Measurements from ENCODE around the gene SLC46A1. TPM values are rescaled to one million over a fixed set of nuclear protein-coding genes. Genes with fewer than 3 reads are reported as not detected.

SLC46A1 gene
- total and polyA plus RNA-seq, 2 donors (not counting 1 experiment from before 2014, with no cell fraction given): 2.5 to 4.3 TPM

DNA sequence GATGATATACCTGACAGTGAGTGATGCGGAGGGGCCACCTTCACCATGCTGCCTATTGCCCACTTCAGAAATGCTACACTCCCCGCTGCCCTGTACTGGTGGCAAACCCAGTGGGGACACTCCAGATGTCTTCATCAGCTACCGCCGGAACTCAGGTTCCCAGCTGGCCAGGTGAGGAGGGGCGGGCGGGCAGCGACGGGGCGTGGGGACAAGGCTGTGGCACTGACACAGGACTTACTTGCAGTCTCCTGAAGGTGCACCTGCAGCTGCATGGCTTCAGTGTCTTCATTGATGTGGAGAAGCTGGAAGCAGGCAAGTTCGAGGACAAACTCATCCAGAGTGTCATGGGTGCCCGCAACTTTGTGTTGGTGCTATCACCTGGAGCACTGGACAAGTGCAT, 17.9 kb downstream of the SLC46A1 start:
- ChIA-PET POLR2A (no interaction called here), CTCF (interaction anchor here (1.0 kb wide), 1 partner anchor 154 kb away, joined by 3 read pairs; no protein-coding TSS in a partner anchor)
- no peak overlapping the region for H3K27ac ChIP-seq (ENCODE audit: low read length in 2 of 2)
- Mint-ChIP-seq H3K9me3 (ENCODE audit: insufficient read depth) (no peaks in the 10 kb centered on the region), H3K27ac (no peak overlapping the region), H3K27me3 (peaks cover 14% of the 10 kb centered on the region), H3K4me1 (peaks cover 19% of the 10 kb centered on the region), H3K4me3 (no peak overlapping the region)
- H3K4me2 ChIP-seq (replicated peaks; ENCODE audit: low read depth, low read length, poor library complexity, severe bottlenecking): no peak overlapping the region
- H4K20me1 ChIP-seq (ENCODE audit: control insufficient read depth, insufficient read depth, low read length, poor library complexity, severe bottlenecking): peaks cover 4% of the 10 kb centered on the region
- H3K4me1 ChIP-seq (ENCODE audit: control insufficient read depth in 2 of 2, insufficient read depth in 2 of 2, low read length in 2 of 2): peaks cover 9 to 16% of the 10 kb centered on the region in 2 donors
- H3K27me3 ChIP-seq (replicated peaks in 1 of 4; ENCODE audit: control extremely low read depth in 1 of 4, control insufficient read depth in 3 of 4, insufficient read depth in 4 of 4, low read length in 3 of 4): peaks cover 0 to 28% (median 0%) of the 10 kb centered on the region in 4 experiments
- DNase-seq (no peak), ATAC-seq (ENCODE audit: low read depth) (no peak)
- H2AFZ ChIP-seq (ENCODE audit: insufficient read depth, low read depth, low read length, poor library complexity, severe bottlenecking): no peak overlapping the region
- no peak overlapping the region for H3K4me3 ChIP-seq (ENCODE audit: control extremely low read depth in 1 of 5, extremely low read depth in 1 of 5, insufficient read depth in 1 of 5, low read depth in 2 of 5, low read length in 4 of 5)
- peaks cover 0 to 4% (median 0%) of the 10 kb centered on the region in 3 donors for H3K9me3 ChIP-seq (ENCODE audit: control extremely low read depth in 1 of 3, control insufficient read depth in 2 of 3, insufficient read depth in 1 of 3, low read length in 2 of 3)
- H3K36me3 ChIP-seq (replicated peaks in 1 of 2; ENCODE audit: control extremely low read depth in 1 of 2, control insufficient read depth in 1 of 2, extremely low read depth in 1 of 2, insufficient read depth in 2 of 2, low read length in 1 of 2): peaks cover 3 to 37% of the 10 kb centered on the region in 2 experiments
- no peak overlapping the region for H3K9ac ChIP-seq (ENCODE audit: low read length)
- peaks cover 3% of the 10 kb centered on the region for H3K79me2 ChIP-seq (ENCODE audit: control insufficient read depth, insufficient read depth, low read length)
- TF ChIP-seq EZH2 (IDR thresholded peaks at IDR 0.05; ENCODE audit: borderline replicate concordance, insufficient read depth, low read depth, low read length, poor library complexity, severe bottlenecking): no peak
- TF ChIP-seq, protein P1, sequence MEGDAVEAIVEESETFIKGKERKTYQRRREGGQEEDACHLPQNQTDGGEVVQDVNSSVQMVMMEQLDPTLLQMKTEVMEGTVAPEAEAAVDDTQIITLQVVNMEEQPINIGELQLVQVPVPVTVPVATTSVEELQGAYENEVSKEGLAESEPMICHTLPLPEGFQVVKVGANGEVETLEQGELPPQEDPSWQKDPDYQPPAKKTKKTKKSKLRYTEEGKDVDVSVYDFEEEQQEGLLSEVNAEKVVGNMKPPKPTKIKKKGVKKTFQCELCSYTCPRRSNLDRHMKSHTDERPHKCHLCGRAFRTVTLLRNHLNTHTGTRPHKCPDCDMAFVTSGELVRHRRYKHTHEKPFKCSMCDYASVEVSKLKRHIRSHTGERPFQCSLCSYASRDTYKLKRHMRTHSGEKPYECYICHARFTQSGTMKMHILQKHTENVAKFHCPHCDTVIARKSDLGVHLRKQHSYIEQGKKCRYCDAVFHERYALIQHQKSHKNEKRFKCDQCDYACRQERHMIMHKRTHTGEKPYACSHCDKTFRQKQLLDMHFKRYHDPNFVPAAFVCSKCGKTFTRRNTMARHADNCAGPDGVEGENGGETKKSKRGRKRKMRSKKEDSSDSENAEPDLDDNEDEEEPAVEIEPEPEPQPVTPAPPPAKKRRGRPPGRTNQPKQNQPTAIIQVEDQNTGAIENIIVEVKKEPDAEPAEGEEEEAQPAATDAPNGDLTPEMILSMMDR (IDR thresholded peaks at IDR 0.05): no peak
- 98% methylated on average over 11 of the region's 11 CpGs for WGBS (ENCODE audit: insufficient coverage)
- intact Hi-C loops (cut with micrococcal nuclease): no loop called here

DNA sequence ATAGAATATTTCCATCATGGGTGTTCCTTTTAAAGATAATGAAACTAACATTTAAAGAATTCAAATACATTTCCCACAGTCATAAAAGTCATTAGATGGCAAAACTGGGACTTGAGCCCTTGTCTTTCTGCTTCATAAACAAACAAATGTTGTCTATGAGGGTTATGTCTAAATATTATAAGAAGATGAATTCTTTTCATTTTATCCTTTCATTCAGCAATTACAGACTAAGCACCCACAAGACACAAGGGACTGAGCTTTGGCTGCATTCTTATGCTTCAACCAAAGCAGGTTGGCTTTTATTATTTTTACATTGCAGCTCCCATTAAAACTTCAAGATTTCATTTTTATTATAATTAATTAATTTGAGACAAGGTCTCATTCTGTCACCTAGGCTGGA, 19.6 kb downstream of the SLC46A1 start:
- ChIA-PET CTCF (interaction anchor here (1.6 kb wide), 1 partner anchor 30 kb away, joined by 5 read pairs; no protein-coding TSS in a partner anchor), POLR2A (no interaction called here)
- Mint-ChIP-seq H3K27ac (no peak overlapping the region), H3K4me3 (no peak overlapping the region), H3K27me3 (peaks cover 27% of the 10 kb centered on the region), H3K4me1 (peaks cover 23% of the 10 kb centered on the region), H3K9me3 (ENCODE audit: insufficient read depth) (no peaks in the 10 kb centered on the region)
- peaks cover 3 to 29% of the 10 kb centered on the region in 2 experiments for H3K36me3 ChIP-seq (replicated peaks in 1 of 2; ENCODE audit: control extremely low read depth in 1 of 2, control insufficient read depth in 1 of 2, extremely low read depth in 1 of 2, insufficient read depth in 2 of 2, low read length in 1 of 2)
- H3K79me2 ChIP-seq (ENCODE audit: control insufficient read depth, insufficient read depth, low read length): peaks cover 3% of the 10 kb centered on the region
- H3K9ac ChIP-seq (ENCODE audit: low read length): no peak overlapping the region
- peaks cover 13 to 20% of the 10 kb centered on the region in 2 donors for H3K4me1 ChIP-seq (ENCODE audit: control insufficient read depth in 2 of 2, insufficient read depth in 2 of 2, low read length in 2 of 2)
- DNase-seq (no peak), ATAC-seq (ENCODE audit: low read depth) (no peak)
- no peak overlapping the region for H2AFZ ChIP-seq (ENCODE audit: insufficient read depth, low read depth, low read length, poor library complexity, severe bottlenecking)
- TF ChIP-seq, protein P1 (IDR thresholded peaks at IDR 0.05): no peak
- TF ChIP-seq EZH2 (IDR thresholded peaks at IDR 0.05; ENCODE audit: borderline replicate concordance, insufficient read depth, low read depth, low read length, poor library complexity, severe bottlenecking): no peak
- intact Hi-C loops (cut with micrococcal nuclease): no loop called here
- H3K27me3 ChIP-seq (replicated peaks in 1 of 4; ENCODE audit: control extremely low read depth in 1 of 4, control insufficient read depth in 3 of 4, insufficient read depth in 4 of 4, low read length in 3 of 4): peaks cover 0 to 31% (median 2%) of the 10 kb centered on the region in 4 experiments
- H3K9me3 ChIP-seq (ENCODE audit: control extremely low read depth in 1 of 3, control insufficient read depth in 2 of 3, insufficient read depth in 1 of 3, low read length in 2 of 3): peaks cover 0 to 4% (median 0%) of the 10 kb centered on the region in 3 donors
- no peak overlapping the region for H3K27ac ChIP-seq (ENCODE audit: low read length in 2 of 2)
- H3K4me3 ChIP-seq (ENCODE audit: control extremely low read depth in 1 of 5, extremely low read depth in 1 of 5, insufficient read depth in 1 of 5, low read depth in 2 of 5, low read length in 4 of 5): no peak overlapping the region
- peaks cover 4% of the 10 kb centered on the region for H4K20me1 ChIP-seq (ENCODE audit: control insufficient read depth, insufficient read depth, low read length, poor library complexity, severe bottlenecking)
- H3K4me2 ChIP-seq (replicated peaks; ENCODE audit: low read depth, low read length, poor library complexity, severe bottlenecking): no peak overlapping the region
